Measurements from ENCODE around the gene ANKRD63. TPM values are rescaled to one million over a fixed set of nuclear protein-coding genes. Genes with fewer than 3 reads are reported as not detected.
A peak's percentile ranks its signal among the peaks of the same experiment; 100 is the strongest.

ANKRD63 gene
- total RNA-seq, 1 donor, result not detected

GRCh38 chr15:40283615-40284300, 894 bp upstream of the ANKRD63 start:
- Histone ChIP-seq H2AFZ (ENCODE audit: low read length) (no peak overlapping the region), H3K79me2 (ENCODE audit: insufficient read depth, low read length) (no peaks in the 10 kb centered on the region), H3K4me2 (ENCODE audit: insufficient read depth, low read length) (peak overlapping the region; percentile 85), H3K4me3 (ENCODE audit: insufficient read depth, low read length) (no peak overlapping the region), H3K9me3 (ENCODE audit: low read depth, low read length) (no peaks in the 10 kb centered on the region), H3K36me3 (ENCODE audit: insufficient read depth, low read length) (no peaks in the 10 kb centered on the region), H4K20me1 (ENCODE audit: insufficient read depth, low read length) (no peaks in the 10 kb centered on the region), H3K4me1 (ENCODE audit: insufficient read depth, low read length) (peaks cover 2% of the 10 kb centered on the region), H3K27ac (ENCODE audit: low read depth, low read length) (no peak overlapping the region), H3K27me3 (ENCODE audit: insufficient read depth, low read length) (peaks cover 42% of the 10 kb centered on the region)
- no peak for TF ChIP-seq CTCF (IDR thresholded peaks at IDR 0.05; ENCODE audit: extremely low read depth, low read depth, low read length)
- no peak for DNase-seq (ENCODE audit: insufficient read length, low spot score, missing footprints)

- no peaks in the 10 kb centered on the region for H4K20me1 ChIP-seq (ENCODE audit: insufficient read depth, low read length)
- TF ChIP-seq CTCF (IDR thresholded peaks at IDR 0.05; ENCODE audit: extremely low read depth, low read depth, low read length), result peak; percentile 22
- H3K36me3 ChIP-seq (ENCODE audit: insufficient read depth, low read length), result no peaks in the 10 kb centered on the region
- no peak overlapping the region for H3K27ac ChIP-seq (ENCODE audit: low read depth, low read length)
- H2AFZ ChIP-seq (ENCODE audit: low read length), result peak overlapping the region; percentile 51
- peak; percentile 96 for DNase-seq (ENCODE audit: insufficient read length, low spot score, missing footprints)
- H3K9me3 ChIP-seq (ENCODE audit: low read depth, low read length), result no peaks in the 10 kb centered on the region
- peaks cover 2% of the 10 kb centered on the region for H3K4me1 ChIP-seq (ENCODE audit: insufficient read depth, low read length)
- H3K4me2 ChIP-seq (ENCODE audit: insufficient read depth, low read length), result peak overlapping the region; percentile 85
- H3K79me2 ChIP-seq (ENCODE audit: insufficient read depth, low read length), result no peaks in the 10 kb centered on the region
- peak overlapping the region; percentile 65 for H3K4me3 ChIP-seq (ENCODE audit: insufficient read depth, low read length)
- H3K27me3 ChIP-seq (ENCODE audit: insufficient read depth, low read length), result peaks cover 56% of the 10 kb centered on the region
Measured at GRCh38 chr15:40282147-40282868, 556 bp downstream of the ANKRD63 start.

- Histone ChIP-seq H3K9me3 (ENCODE audit: low read depth, low read length) (no peaks in the 10 kb centered on the region), H3K27me3 (ENCODE audit: insufficient read depth, low read length) (peaks cover 56% of the 10 kb centered on the region), H3K36me3 (ENCODE audit: insufficient read depth, low read length) (no peaks in the 10 kb centered on the region), H3K4me1 (ENCODE audit: insufficient read depth, low read length) (peaks cover 2% of the 10 kb centered on the region), H3K79me2 (ENCODE audit: insufficient read depth, low read length) (no peaks in the 10 kb centered on the region), H4K20me1 (ENCODE audit: insufficient read depth, low read length) (no peaks in the 10 kb centered on the region), H3K4me2 (ENCODE audit: insufficient read depth, low read length) (peak overlapping the region; percentile 85), H3K27ac (ENCODE audit: low read depth, low read length) (no peak overlapping the region), H2AFZ (ENCODE audit: low read length) (no peak overlapping the region), H3K4me3 (ENCODE audit: insufficient read depth, low read length) (peak overlapping the region; percentile 65)
- DNase-seq (ENCODE audit: insufficient read length, low spot score, missing footprints), result no peak
- TF ChIP-seq CTCF (IDR thresholded peaks at IDR 0.05; ENCODE audit: extremely low read depth, low read depth, low read length), result no peak
Measured at GRCh38 chr15:40281801-40282146, 1.1 kb downstream of the ANKRD63 start.

- H3K4me1 ChIP-seq (ENCODE audit: insufficient read depth, low read length), result peaks cover 2% of the 10 kb centered on the region
- no peak for DNase-seq (ENCODE audit: insufficient read length, low spot score, missing footprints)
- no peak overlapping the region for H2AFZ ChIP-seq (ENCODE audit: low read length)
- no peaks in the 10 kb centered on the region for H3K36me3 ChIP-seq (ENCODE audit: insufficient read depth, low read length)
- no peak for TF ChIP-seq CTCF (IDR thresholded peaks at IDR 0.05; ENCODE audit: extremely low read depth, low read depth, low read length)
- no peaks in the 10 kb centered on the region for H3K79me2 ChIP-seq (ENCODE audit: insufficient read depth, low read length)
- peaks cover 56% of the 10 kb centered on the region for H3K27me3 ChIP-seq (ENCODE audit: insufficient read depth, low read length)
- no peak overlapping the region for H3K4me3 ChIP-seq (ENCODE audit: insufficient read depth, low read length)
- H3K4me2 ChIP-seq (ENCODE audit: insufficient read depth, low read length), result no peak overlapping the region
- H3K27ac ChIP-seq (ENCODE audit: low read depth, low read length), result no peak overlapping the region
- H4K20me1 ChIP-seq (ENCODE audit: insufficient read depth, low read length), result no peaks in the 10 kb centered on the region
- no peaks in the 10 kb centered on the region for H3K9me3 ChIP-seq (ENCODE audit: low read depth, low read length)
Measured at GRCh38 chr15:40281057-40281800, 1.6 kb downstream of the ANKRD63 start.

All from osteoblast (primary cell).